Loucy (cell line): ENCODE data around the gene UBR4.

Source experiments
- H2AFZ ChIP-seq: fragments of 200-600 bp; sonication (generic); 2 replicates; pipeline ENCODE4 v1.6.0; 2016; ENCODE audit warnings: antibody characterized with exemption, mild to moderate bottlenecking, low read length, moderate library complexity
- H3F3A ChIP-seq: fragments of 200-600 bp; 2 replicates; pipeline ENCODE4 v1.6.0; 2016; ENCODE audit warnings: antibody characterized with exemption, low read depth, mild to moderate bottlenecking
- H3K27me3 ChIP-seq: fragments of 200-600 bp; sonication (generic); 2 replicates; pipeline ENCODE4 v1.6.1; 2014; ENCODE audit warnings: low read length, mild to moderate bottlenecking; ENCODE audit not compliant: insufficient read depth, poor library complexity, severe bottlenecking
- H3K36me3 ChIP-seq: fragments of 200-600 bp; sonication (generic); 2 replicates; pipeline ENCODE4 v1.6.1; 2016; ENCODE audit warnings: low read length; ENCODE audit not compliant: insufficient read depth
- H3K4me1 ChIP-seq: fragments of 200-600 bp; sonication (generic); 2 replicates; pipeline ENCODE4 v1.5.1; 2014; ENCODE audit warnings: low read length, mild to moderate bottlenecking; ENCODE audit not compliant: insufficient read depth, poor library complexity, severe bottlenecking
- H3K4me2 ChIP-seq: fragments of 200-600 bp; sonication (generic); 2 replicates; pipeline ENCODE4 v1.6.0; 2014; ENCODE audit warnings: antibody characterized with exemption, low read length, low read depth, mild to moderate bottlenecking; ENCODE audit not compliant: poor library complexity, severe bottlenecking
- H3K4me3 ChIP-seq: fragments of 200-600 bp; sonication (generic); 2 replicates; pipeline ENCODE4 v1.5.1; 2014; ENCODE audit warnings: low read length, mild to moderate bottlenecking, mixed read lengths; ENCODE audit not compliant: poor library complexity, severe bottlenecking
- H3K79me2 ChIP-seq: fragments of 200-600 bp; sonication (generic); 2 replicates; pipeline ENCODE4 v1.6.1; 2014; ENCODE audit warnings: low read length; ENCODE audit not compliant: insufficient read depth
- H3K9ac ChIP-seq: fragments of 200-600 bp; sonication (generic); 2 replicates; pipeline ENCODE4 v1.6.0; 2014; ENCODE audit warnings: mild to moderate bottlenecking, low read depth, low read length, moderate library complexity; ENCODE audit not compliant: poor library complexity, severe bottlenecking
- H3K9me2 ChIP-seq: fragments of 200-600 bp; sonication (generic); replicated peaks from 2 replicates; pipeline ENCODE4 v1.6.1; 2016; ENCODE audit warnings: low read depth, low read length, mixed read lengths
- H3K9me3 ChIP-seq: fragments of 200-600 bp; sonication (generic); 2 replicates; pipeline ENCODE4 v1.6.1; 2014; ENCODE audit warnings: mild to moderate bottlenecking, antibody characterized with exemption, low read length, low read depth; ENCODE audit not compliant: insufficient read depth
- H4K20me1 ChIP-seq: fragments of 200-600 bp; sonication (generic); 2 replicates; pipeline ENCODE4 v1.6.0; 2014; ENCODE audit warnings: antibody characterized with exemption, low read length, mild to moderate bottlenecking; ENCODE audit not compliant: insufficient read depth, poor library complexity, severe bottlenecking
- EZH2phosphoT487 ChIP-seq: fragments of 200-600 bp; IDR thresholded peaks from 2 replicates; pipeline ENCODE4 v1.6.1; 2018; ENCODE audit warnings: antibody characterized with exemption, mild to moderate bottlenecking, moderate library complexity, borderline replicate concordance
- TF ChIP-seq, protein P1 (sequence below): fragments of 200-600 bp; sonication (generic); conservative IDR thresholded peaks from 2 replicates; pipeline ENCODE4 v1.5.1; 2014; ENCODE audit warnings: mild to moderate bottlenecking, antibody characterized with exemption, low read length

UBR4 gene

DNA sequence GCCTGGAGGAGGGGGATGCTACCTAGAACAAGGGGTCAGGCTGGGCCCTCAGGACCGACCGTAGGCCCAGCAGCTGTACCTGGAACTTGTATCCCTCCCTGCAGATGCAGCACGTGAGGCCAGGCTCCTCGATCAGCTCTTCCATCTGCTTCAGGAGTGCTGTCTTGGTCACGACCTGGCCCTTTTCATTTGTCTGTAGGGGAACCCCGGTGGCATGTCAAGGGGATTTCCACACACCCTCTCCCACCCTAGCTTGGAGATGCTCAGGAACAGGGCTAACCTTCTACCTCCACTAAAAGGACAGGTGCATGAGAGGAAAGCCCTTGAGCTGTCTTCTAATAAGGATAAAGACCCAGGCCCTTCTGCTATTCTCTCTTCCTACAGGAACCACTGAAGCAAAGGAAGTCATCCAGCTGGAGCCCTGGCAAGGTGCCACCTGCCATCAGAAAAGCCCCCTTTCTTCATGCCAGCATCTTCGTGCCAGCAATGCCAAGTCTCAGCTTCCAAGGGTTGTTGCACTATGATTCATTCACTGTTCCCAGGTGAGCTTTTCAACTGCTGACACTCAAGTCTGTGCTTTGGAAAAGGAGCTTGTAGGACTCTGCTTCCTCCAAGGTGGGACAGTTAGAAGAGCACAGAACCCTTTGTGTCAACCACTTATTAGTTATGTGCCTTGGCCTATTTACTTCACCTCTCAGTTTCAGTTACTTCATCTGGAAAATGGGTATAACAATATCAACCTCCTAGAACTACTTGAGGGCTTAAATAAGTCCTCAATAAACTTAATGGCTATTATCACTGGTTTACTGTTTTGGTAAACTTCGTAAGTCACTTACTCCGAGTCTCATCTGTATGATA lies 122.1 kb downstream of the UBR4 start:
- Histone ChIP-seq H3K36me3 (peaks cover 98% of the 10 kb centered on the region), H3F3A (no peaks in the 10 kb centered on the region), H3K9me2 (no peaks in the 10 kb centered on the region), H4K20me1 (no peaks in the 10 kb centered on the region), H3K4me3 (no peak overlapping the region), H3K9ac (no peak overlapping the region), H3K4me2 (no peak overlapping the region), H3K9me3 (no peaks in the 10 kb centered on the region), H3K79me2 (no peaks in the 10 kb centered on the region), H2AFZ (no peak overlapping the region), H3K27me3 (no peaks in the 10 kb centered on the region), H3K4me1 (no peaks in the 10 kb centered on the region)
- no peak for TF ChIP-seq EZH2phosphoT487
- TF ChIP-seq, protein P1, sequence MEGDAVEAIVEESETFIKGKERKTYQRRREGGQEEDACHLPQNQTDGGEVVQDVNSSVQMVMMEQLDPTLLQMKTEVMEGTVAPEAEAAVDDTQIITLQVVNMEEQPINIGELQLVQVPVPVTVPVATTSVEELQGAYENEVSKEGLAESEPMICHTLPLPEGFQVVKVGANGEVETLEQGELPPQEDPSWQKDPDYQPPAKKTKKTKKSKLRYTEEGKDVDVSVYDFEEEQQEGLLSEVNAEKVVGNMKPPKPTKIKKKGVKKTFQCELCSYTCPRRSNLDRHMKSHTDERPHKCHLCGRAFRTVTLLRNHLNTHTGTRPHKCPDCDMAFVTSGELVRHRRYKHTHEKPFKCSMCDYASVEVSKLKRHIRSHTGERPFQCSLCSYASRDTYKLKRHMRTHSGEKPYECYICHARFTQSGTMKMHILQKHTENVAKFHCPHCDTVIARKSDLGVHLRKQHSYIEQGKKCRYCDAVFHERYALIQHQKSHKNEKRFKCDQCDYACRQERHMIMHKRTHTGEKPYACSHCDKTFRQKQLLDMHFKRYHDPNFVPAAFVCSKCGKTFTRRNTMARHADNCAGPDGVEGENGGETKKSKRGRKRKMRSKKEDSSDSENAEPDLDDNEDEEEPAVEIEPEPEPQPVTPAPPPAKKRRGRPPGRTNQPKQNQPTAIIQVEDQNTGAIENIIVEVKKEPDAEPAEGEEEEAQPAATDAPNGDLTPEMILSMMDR, result no peak

DNA sequence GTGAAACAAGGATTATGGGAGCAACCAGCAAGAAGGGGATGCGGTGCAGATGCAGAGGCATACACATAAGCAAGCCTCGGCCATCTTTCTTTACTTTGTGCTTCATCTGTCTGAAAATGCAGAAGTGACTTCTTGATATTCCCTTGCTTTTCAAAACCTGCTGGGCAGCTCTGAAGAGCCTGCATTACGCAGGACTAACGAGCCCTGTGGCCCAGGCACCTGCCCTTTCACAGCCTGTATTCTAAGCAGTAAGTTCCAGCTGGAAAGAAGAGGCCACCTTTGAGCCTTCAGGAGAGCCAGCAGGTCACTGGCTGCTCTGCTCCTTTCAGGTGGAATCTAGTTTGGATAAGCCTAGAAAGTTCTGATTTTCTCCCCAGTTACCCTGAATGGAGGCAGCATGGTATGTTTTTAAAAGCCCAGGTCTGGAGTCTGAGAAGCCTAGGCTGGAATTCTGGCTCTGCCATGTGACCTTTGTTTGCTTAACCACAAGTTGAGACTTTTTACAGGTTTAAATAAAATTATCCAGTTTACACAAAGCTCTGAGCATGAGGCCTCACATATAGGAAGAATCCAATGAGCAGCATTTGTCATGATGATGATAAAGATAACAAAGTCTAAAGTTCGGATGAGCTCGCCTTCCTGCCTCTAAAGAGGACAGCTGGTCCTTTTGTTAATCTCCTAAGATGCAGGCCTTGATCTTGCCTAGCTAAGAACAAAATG lies 122.9 kb downstream of the UBR4 start:
- no peaks in the 10 kb centered on the region for H3F3A ChIP-seq
- no peak overlapping the region for H2AFZ ChIP-seq
- peaks cover 98% of the 10 kb centered on the region for H3K36me3 ChIP-seq
- H4K20me1 ChIP-seq, result no peaks in the 10 kb centered on the region
- H3K9me3 ChIP-seq, result no peaks in the 10 kb centered on the region
- H3K9ac ChIP-seq, result no peak overlapping the region
- H3K9me2 ChIP-seq, result no peaks in the 10 kb centered on the region
- H3K4me2 ChIP-seq, result no peak overlapping the region
- no peaks in the 10 kb centered on the region for H3K27me3 ChIP-seq
- no peak overlapping the region for H3K4me3 ChIP-seq
- no peak for TF ChIP-seq EZH2phosphoT487
- TF ChIP-seq, protein P1, result no peak
- no peaks in the 10 kb centered on the region for H3K79me2 ChIP-seq
- no peaks in the 10 kb centered on the region for H3K4me1 ChIP-seq

DNA sequence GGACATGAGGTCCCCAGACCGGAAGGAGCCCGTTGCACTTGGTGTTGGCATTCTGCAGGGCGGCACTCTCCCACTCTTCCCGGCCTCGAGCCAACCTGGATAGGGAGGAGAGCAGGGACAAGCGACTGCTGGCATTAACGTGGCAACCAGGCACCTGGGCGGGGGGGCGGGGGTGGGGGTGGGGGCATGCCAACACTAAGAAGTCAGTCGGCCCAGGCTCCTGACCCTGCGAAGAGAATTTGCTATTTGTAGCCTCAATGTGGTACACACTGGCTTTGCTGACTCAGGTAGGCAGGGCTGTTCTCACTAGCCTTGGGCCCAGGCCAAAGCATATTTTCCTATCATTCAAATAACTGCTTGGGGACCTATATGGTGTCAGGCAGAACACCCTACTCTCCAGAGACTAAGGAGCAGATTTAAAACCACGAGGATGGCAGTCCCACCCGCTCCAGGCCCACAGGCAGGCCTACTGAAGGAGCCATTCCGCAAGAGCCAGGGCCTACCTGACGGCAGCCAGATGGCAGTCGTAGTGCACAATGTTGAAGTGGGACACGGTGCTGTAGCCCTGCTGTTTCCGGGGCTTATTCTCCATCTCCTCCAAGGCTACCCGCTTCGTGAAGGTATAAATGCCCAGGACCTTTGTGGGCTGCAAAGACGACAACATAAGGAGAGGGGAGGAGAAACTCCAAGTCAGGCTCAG lies 123.7 kb downstream of the UBR4 start:
- H4K20me1 ChIP-seq, result no peaks in the 10 kb centered on the region
- H3K4me1 ChIP-seq, result no peaks in the 10 kb centered on the region
- peaks cover 98% of the 10 kb centered on the region for H3K36me3 ChIP-seq
- H3K9me3 ChIP-seq, result no peaks in the 10 kb centered on the region
- H3K9me2 ChIP-seq, result no peaks in the 10 kb centered on the region
- H3K4me2 ChIP-seq, result no peak overlapping the region
- TF ChIP-seq, protein P1, result no peak
- no peak overlapping the region for H3K9ac ChIP-seq
- H3K79me2 ChIP-seq, result no peaks in the 10 kb centered on the region
- H3F3A ChIP-seq, result no peaks in the 10 kb centered on the region
- no peak overlapping the region for H2AFZ ChIP-seq
- no peaks in the 10 kb centered on the region for H3K27me3 ChIP-seq
- no peak overlapping the region for H3K4me3 ChIP-seq
